OCI-LY1 (cell line): Measurements from ENCODE around the gene MFSD6.

Experiments
- CTCF ChIP-seq: fragments of 200-600 bp; sonication (generic), shearing (Covaris generic); IDR thresholded peaks from 2 replicates; pipeline ENCODE4 v1.5.1; 2017; ENCODE audit warnings: mild to moderate bottlenecking, antibody characterized with exemption, low read length, moderate library complexity, mixed read lengths
- EZH2 ChIP-seq: fragments of 200-600 bp; sonication (generic), shearing (Covaris generic); IDR thresholded peaks from 2 replicates; pipeline ENCODE4 v1.8.0; 2017; ENCODE audit warnings: borderline replicate concordance, mixed run types, mild to moderate bottlenecking, antibody characterized with exemption, low read length, moderate library complexity, mixed read lengths

GRCh38 chr2:190369635-190370034 is 38.5 kb upstream of the MFSD6 start:
- TF ChIP-seq CTCF = no peak
- no peak for TF ChIP-seq EZH2
